ENCODE data around the gene SMIM20.
"Not testable (repeated sequence)": the region's sequence is repeated elsewhere in the genome, so short reads cannot be mapped to it uniquely, and the experiment has no call there.

The SMIM20 gene

GRCh38 chr4:25913851-25914669 is at the start of gene SMIM20:
Gene SMIM20, plus strand, starts transcription at chr4:25914220. Its CDS starts 94 bp downstream, at chr4:25914314.
- Mint-ChIP-seq H3K36me3 (ENCODE audit: low read depth) (peaks cover 10% of the 10 kb centered on the region), H3K9me3 (peaks cover 1% of the 10 kb centered on the region), H3K4me3 (peak within 1 kb of the TSS; percentile 92), H3K4me1 (peaks cover 24% of the 10 kb centered on the region), H3K27ac (peak within 1 kb of the TSS; percentile 98), H3K27me3 (ENCODE audit: low read depth, poor library complexity) (peaks cover 15% of the 10 kb centered on the region)
- TF ChIP-seq CTCF (IDR thresholded peaks at IDR 0.05) = no peak
- peak; percentile 89 for DNase-seq

GRCh38 chr4:25865586-25865985 is 48.4 kb upstream of the SMIM20 start:
- no peaks in the 10 kb centered on the region for H3K9me3 Mint-ChIP-seq
- peaks cover 67% of the 10 kb centered on the region for H3K27me3 Mint-ChIP-seq (ENCODE audit: low read depth, poor library complexity)
- H3K27ac Mint-ChIP-seq = no peak overlapping the region
- no peak for TF ChIP-seq CTCF (IDR thresholded peaks at IDR 0.05)
- no peak overlapping the region for H3K4me3 Mint-ChIP-seq
- no peaks in the 10 kb centered on the region for H3K36me3 Mint-ChIP-seq (ENCODE audit: low read depth)
- DNase-seq = no peak
- H3K4me1 Mint-ChIP-seq = peaks cover 37% of the 10 kb centered on the region

DNA sequence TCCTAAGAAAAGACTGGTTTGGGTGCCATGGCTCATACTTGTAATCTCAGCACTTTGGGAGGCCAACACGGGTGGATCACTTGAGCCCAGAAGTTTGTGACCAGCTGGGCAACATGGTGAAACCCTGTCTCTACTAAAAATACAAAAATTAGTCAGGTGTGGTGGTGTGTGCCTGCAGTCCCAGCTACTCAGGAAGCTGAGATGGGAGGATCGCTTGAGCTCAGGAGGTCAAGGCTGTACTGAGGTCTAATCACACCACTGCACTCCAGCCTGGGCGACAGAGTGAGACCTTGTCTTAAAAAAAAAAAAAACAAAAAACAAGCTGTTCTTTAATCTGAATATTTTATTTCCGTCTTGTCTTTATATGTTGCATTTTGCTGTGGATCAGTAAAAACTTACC is 47.6 kb upstream of the SMIM20 start:
- Mint-ChIP-seq H3K27me3 (ENCODE audit: low read depth, poor library complexity) (peaks cover 59% of the 10 kb centered on the region), H3K4me1 (peaks cover 37% of the 10 kb centered on the region)
- H3K9me3 Mint-ChIP-seq; DNase-seq; H3K4me3 Mint-ChIP-seq; H3K36me3 Mint-ChIP-seq (ENCODE audit: low read depth); H3K27ac Mint-ChIP-seq: not testable (repeated sequence)

- no peaks in the 10 kb centered on the region for H3K9me3 Mint-ChIP-seq
- H3K4me3 Mint-ChIP-seq = no peak overlapping the region
These were observed 46.2 kb upstream of the SMIM20 start for GRCh38 chr4:25867781-25868294.

DNA sequence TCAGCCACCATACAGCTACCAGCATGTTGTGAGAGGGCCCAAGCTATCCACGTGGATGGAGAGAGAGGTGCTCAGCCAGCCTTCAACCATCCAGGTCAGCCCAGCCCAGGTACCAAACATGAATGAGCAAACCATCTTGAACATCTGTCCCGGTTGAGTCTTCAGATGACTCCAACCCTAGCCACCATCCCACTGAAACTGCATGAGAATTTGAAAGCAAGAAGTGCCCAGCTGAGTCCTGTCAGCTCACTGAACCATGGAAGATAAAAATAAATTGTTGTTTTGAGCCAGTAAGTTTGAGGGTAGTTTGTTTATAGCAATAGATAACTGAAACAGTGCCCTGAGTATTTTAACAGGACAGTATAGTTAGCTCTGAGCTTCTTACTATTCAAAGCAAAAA is 43.9 kb upstream of the SMIM20 start:
- no peak for DNase-seq

More at GRCh38 chr4:25867781-25868294, 46.2 kb upstream of the SMIM20 start:
- H3K4me1 Mint-ChIP-seq = peaks cover 29% of the 10 kb centered on the region
- H3K36me3 Mint-ChIP-seq (ENCODE audit: low read depth) = no peaks in the 10 kb centered on the region
- no peak for TF ChIP-seq CTCF (IDR thresholded peaks at IDR 0.05)
- H3K27ac Mint-ChIP-seq = no peak overlapping the region
- DNase-seq = no peak
- H3K27me3 Mint-ChIP-seq (ENCODE audit: low read depth, poor library complexity) = peaks cover 49% of the 10 kb centered on the region

More for the DNA sequence above, 43.9 kb upstream of the SMIM20 start:
- Mint-ChIP-seq H3K4me3 (no peak overlapping the region), H3K27me3 (ENCODE audit: low read depth, poor library complexity) (peaks cover 28% of the 10 kb centered on the region), H3K36me3 (ENCODE audit: low read depth) (no peaks in the 10 kb centered on the region), H3K27ac (no peak overlapping the region), H3K9me3 (no peaks in the 10 kb centered on the region), H3K4me1 (peaks cover 32% of the 10 kb centered on the region)
- no peak for TF ChIP-seq CTCF (IDR thresholded peaks at IDR 0.05)

Data from nephron progenitor cell (in vitro differentiated cells).